ENCODE measurements around the gene MYO16.

Gene MYO16

GRCh38 chr13:109026266-109026665 is 396.9 kb downstream of the MYO16 start:
- Histone ChIP-seq H2AFZ (ENCODE audit: low read length) (no peak overlapping the region), H3K4me2 (ENCODE audit: low read depth, low read length, poor library complexity, severe bottlenecking) (no peak overlapping the region), H3K9me3 (ENCODE audit: insufficient read depth, low read depth, low read length) (no peaks in the 10 kb centered on the region), H3K9ac (ENCODE audit: low read depth, low read length, poor library complexity, severe bottlenecking) (no peak overlapping the region), H3K27me3 (ENCODE audit: insufficient read depth, low read length, poor library complexity, severe bottlenecking) (no peaks in the 10 kb centered on the region), H4K20me1 (ENCODE audit: insufficient read depth, low read length, poor library complexity, severe bottlenecking) (no peaks in the 10 kb centered on the region), H3K4me3 (ENCODE audit: low read length, poor library complexity, severe bottlenecking) (no peak overlapping the region), H3K36me3 (ENCODE audit: insufficient read depth, low read length) (no peaks in the 10 kb centered on the region), H3F3A (ENCODE audit: low read depth) (no peaks in the 10 kb centered on the region), H3K4me1 (ENCODE audit: insufficient read depth, low read length, poor library complexity, severe bottlenecking) (no peaks in the 10 kb centered on the region), H3K9me2 (replicated peaks; ENCODE audit: low read depth, low read length) (no peaks in the 10 kb centered on the region), H3K79me2 (ENCODE audit: insufficient read depth, low read length) (no peaks in the 10 kb centered on the region)
- TF ChIP-seq, protein P1, sequence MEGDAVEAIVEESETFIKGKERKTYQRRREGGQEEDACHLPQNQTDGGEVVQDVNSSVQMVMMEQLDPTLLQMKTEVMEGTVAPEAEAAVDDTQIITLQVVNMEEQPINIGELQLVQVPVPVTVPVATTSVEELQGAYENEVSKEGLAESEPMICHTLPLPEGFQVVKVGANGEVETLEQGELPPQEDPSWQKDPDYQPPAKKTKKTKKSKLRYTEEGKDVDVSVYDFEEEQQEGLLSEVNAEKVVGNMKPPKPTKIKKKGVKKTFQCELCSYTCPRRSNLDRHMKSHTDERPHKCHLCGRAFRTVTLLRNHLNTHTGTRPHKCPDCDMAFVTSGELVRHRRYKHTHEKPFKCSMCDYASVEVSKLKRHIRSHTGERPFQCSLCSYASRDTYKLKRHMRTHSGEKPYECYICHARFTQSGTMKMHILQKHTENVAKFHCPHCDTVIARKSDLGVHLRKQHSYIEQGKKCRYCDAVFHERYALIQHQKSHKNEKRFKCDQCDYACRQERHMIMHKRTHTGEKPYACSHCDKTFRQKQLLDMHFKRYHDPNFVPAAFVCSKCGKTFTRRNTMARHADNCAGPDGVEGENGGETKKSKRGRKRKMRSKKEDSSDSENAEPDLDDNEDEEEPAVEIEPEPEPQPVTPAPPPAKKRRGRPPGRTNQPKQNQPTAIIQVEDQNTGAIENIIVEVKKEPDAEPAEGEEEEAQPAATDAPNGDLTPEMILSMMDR (conservative IDR thresholded peaks at IDR 0.05; ENCODE audit: low read length), result no peak
- TF ChIP-seq EZH2phosphoT487 (IDR thresholded peaks at IDR 0.05; ENCODE audit: borderline replicate concordance), result no peak

- H3K9ac ChIP-seq (ENCODE audit: low read depth, low read length, poor library complexity, severe bottlenecking), result no peak overlapping the region
- no peak for TF ChIP-seq EZH2phosphoT487 (IDR thresholded peaks at IDR 0.05; ENCODE audit: borderline replicate concordance)
- TF ChIP-seq, protein P1 (conservative IDR thresholded peaks at IDR 0.05; ENCODE audit: low read length), result no peak
- no peaks in the 10 kb centered on the region for H3F3A ChIP-seq (ENCODE audit: low read depth)
- H3K9me3 ChIP-seq (ENCODE audit: insufficient read depth, low read depth, low read length), result no peaks in the 10 kb centered on the region
- no peak overlapping the region for H3K4me3 ChIP-seq (ENCODE audit: low read length, poor library complexity, severe bottlenecking)
- no peak overlapping the region for H2AFZ ChIP-seq (ENCODE audit: low read length)
- H3K27me3 ChIP-seq (ENCODE audit: insufficient read depth, low read length, poor library complexity, severe bottlenecking), result no peaks in the 10 kb centered on the region
- H3K4me1 ChIP-seq (ENCODE audit: insufficient read depth, low read length, poor library complexity, severe bottlenecking), result no peaks in the 10 kb centered on the region
- no peaks in the 10 kb centered on the region for H4K20me1 ChIP-seq (ENCODE audit: insufficient read depth, low read length, poor library complexity, severe bottlenecking)
- no peaks in the 10 kb centered on the region for H3K36me3 ChIP-seq (ENCODE audit: insufficient read depth, low read length)
- H3K79me2 ChIP-seq (ENCODE audit: insufficient read depth, low read length), result no peaks in the 10 kb centered on the region
- no peak overlapping the region for H3K4me2 ChIP-seq (ENCODE audit: low read depth, low read length, poor library complexity, severe bottlenecking)
- H3K9me2 ChIP-seq (replicated peaks; ENCODE audit: low read depth, low read length), result no peaks in the 10 kb centered on the region
These were observed 399.2 kb downstream of the MYO16 start for GRCh38 chr13:109028624-109029023.

GRCh38 chr13:109033090-109033489 is 403.7 kb downstream of the MYO16 start:
- no peak overlapping the region for H3K4me3 ChIP-seq (ENCODE audit: low read length, poor library complexity, severe bottlenecking)
- no peak overlapping the region for H2AFZ ChIP-seq (ENCODE audit: low read length)
- no peaks in the 10 kb centered on the region for H3K9me3 ChIP-seq (ENCODE audit: insufficient read depth, low read depth, low read length)
- H3K79me2 ChIP-seq (ENCODE audit: insufficient read depth, low read length), result no peaks in the 10 kb centered on the region
- H3K4me1 ChIP-seq (ENCODE audit: insufficient read depth, low read length, poor library complexity, severe bottlenecking), result no peaks in the 10 kb centered on the region
- no peaks in the 10 kb centered on the region for H3F3A ChIP-seq (ENCODE audit: low read depth)
- no peak overlapping the region for H3K9ac ChIP-seq (ENCODE audit: low read depth, low read length, poor library complexity, severe bottlenecking)
- H3K4me2 ChIP-seq (ENCODE audit: low read depth, low read length, poor library complexity, severe bottlenecking), result no peak overlapping the region
- H3K36me3 ChIP-seq (ENCODE audit: insufficient read depth, low read length), result no peaks in the 10 kb centered on the region
- TF ChIP-seq EZH2phosphoT487 (IDR thresholded peaks at IDR 0.05; ENCODE audit: borderline replicate concordance), result no peak
- TF ChIP-seq, protein P1 (conservative IDR thresholded peaks at IDR 0.05; ENCODE audit: low read length), result no peak
- H3K27me3 ChIP-seq (ENCODE audit: insufficient read depth, low read length, poor library complexity, severe bottlenecking), result no peaks in the 10 kb centered on the region
- no peaks in the 10 kb centered on the region for H4K20me1 ChIP-seq (ENCODE audit: insufficient read depth, low read length, poor library complexity, severe bottlenecking)
- no peaks in the 10 kb centered on the region for H3K9me2 ChIP-seq (replicated peaks; ENCODE audit: low read depth, low read length)
